ENCODE data around the gene DCP1A. TPM values are rescaled to one million over a fixed set of nuclear protein-coding genes. Genes with fewer than 3 reads are reported as not detected.

Gene DCP1A
- total and polyA plus RNA-seq, 2 of the 13 experiments (the other 11 are each of a cell fraction or from before 2014, with no cell fraction given) = 14.2 to 41.2 TPM

GRCh38 chr3:53269888-53270880, 77.2 kb downstream of the DCP1A start (continued):
- TF ChIP-seq, protein P1, sequence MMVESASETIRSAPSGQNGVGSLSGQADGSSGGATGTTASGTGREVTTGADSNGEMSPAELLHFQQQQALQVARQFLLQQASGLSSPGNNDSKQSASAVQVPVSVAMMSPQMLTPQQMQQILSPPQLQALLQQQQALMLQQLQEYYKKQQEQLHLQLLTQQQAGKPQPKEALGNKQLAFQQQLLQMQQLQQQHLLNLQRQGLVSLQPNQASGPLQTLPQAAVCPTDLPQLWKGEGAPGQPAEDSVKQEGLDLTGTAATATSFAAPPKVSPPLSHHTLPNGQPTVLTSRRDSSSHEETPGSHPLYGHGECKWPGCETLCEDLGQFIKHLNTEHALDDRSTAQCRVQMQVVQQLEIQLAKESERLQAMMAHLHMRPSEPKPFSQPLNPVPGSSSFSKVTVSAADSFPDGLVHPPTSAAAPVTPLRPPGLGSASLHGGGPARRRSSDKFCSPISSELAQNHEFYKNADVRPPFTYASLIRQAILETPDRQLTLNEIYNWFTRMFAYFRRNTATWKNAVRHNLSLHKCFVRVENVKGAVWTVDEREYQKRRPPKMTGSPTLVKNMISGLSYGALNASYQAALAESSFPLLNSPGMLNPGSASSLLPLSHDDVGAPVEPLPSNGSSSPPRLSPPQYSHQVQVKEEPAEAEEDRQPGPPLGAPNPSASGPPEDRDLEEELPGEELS (CRISPR knock-in tag; IDR thresholded peaks at IDR 0.05) = no peak
- TF ChIP-seq ZNF598 (CRISPR knock-in tag; IDR thresholded peaks at IDR 0.05; ENCODE audit: borderline replicate concordance) (no peak), MLLT10 (CRISPR knock-in tag; IDR thresholded peaks at IDR 0.05) (no peak), ZNF10 (CRISPR knock-in tag; IDR thresholded peaks at IDR 0.05; ENCODE audit: borderline replicate concordance, low read depth) (no peak), MTF1 (CRISPR knock-in tag; IDR thresholded peaks at IDR 0.05) (no peak), PHB2 (IDR thresholded peaks at IDR 0.05; ENCODE audit: partially characterized antibody) (no peak), CSRNP1 (CRISPR knock-in tag; IDR thresholded peaks at IDR 0.05) (0 out of 2 replicates have a peak, but pooled peaks have one; percentile 39), ZNF251 (CRISPR knock-in tag; IDR thresholded peaks at IDR 0.05) (no peak), ZNF510 (CRISPR knock-in tag; IDR thresholded peaks at IDR 0.05; ENCODE audit: low read depth) (no peak), ZNF382 (CRISPR knock-in tag; IDR thresholded peaks at IDR 0.05; ENCODE audit: borderline replicate concordance) (no peak), ZNF274 (CRISPR knock-in tag; IDR thresholded peaks at IDR 0.05) (no peak), PHF20 (CRISPR knock-in tag; IDR thresholded peaks at IDR 0.05) (0 out of 2 replicates have a peak, but pooled peaks have one; percentile 50), ZNF570 (CRISPR knock-in tag; IDR thresholded peaks at IDR 0.05; ENCODE audit: borderline replicate concordance) (no peak), NCOA5 (CRISPR knock-in tag; IDR thresholded peaks at IDR 0.05) (no peak), GZF1 (CRISPR knock-in tag; IDR thresholded peaks at IDR 0.05) (0 out of 2 replicates have a peak, but pooled peaks have one; percentile 23), MEIS2 (CRISPR knock-in tag; IDR thresholded peaks at IDR 0.05) (0 out of 2 replicates have a peak, but pooled peaks have one; percentile 8), AKAP8 (CRISPR knock-in tag; IDR thresholded peaks at IDR 0.05) (0 out of 2 replicates have a peak, but pooled peaks have one; percentile 63), ZNF7 (CRISPR knock-in tag; IDR thresholded peaks at IDR 0.05) (no peak), ZNF572 (CRISPR knock-in tag; IDR thresholded peaks at IDR 0.05) (no peak)
- TF ChIP-seq, protein P2, sequence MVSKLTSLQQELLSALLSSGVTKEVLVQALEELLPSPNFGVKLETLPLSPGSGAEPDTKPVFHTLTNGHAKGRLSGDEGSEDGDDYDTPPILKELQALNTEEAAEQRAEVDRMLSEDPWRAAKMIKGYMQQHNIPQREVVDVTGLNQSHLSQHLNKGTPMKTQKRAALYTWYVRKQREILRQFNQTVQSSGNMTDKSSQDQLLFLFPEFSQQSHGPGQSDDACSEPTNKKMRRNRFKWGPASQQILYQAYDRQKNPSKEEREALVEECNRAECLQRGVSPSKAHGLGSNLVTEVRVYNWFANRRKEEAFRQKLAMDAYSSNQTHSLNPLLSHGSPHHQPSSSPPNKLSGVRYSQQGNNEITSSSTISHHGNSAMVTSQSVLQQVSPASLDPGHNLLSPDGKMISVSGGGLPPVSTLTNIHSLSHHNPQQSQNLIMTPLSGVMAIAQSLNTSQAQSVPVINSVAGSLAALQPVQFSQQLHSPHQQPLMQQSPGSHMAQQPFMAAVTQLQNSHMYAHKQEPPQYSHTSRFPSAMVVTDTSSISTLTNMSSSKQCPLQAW (CRISPR knock-in tag; IDR thresholded peaks at IDR 0.05) = no peak
- TF ChIP-seq, protein P3, sequence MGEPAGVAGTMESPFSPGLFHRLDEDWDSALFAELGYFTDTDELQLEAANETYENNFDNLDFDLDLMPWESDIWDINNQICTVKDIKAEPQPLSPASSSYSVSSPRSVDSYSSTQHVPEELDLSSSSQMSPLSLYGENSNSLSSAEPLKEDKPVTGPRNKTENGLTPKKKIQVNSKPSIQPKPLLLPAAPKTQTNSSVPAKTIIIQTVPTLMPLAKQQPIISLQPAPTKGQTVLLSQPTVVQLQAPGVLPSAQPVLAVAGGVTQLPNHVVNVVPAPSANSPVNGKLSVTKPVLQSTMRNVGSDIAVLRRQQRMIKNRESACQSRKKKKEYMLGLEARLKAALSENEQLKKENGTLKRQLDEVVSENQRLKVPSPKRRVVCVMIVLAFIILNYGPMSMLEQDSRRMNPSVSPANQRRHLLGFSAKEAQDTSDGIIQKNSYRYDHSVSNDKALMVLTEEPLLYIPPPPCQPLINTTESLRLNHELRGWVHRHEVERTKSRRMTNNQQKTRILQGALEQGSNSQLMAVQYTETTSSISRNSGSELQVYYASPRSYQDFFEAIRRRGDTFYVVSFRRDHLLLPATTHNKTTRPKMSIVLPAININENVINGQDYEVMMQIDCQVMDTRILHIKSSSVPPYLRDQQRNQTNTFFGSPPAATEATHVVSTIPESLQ (CRISPR knock-in tag; conservative IDR thresholded peaks at IDR 0.05) = no peak
